Endodermal cell (in vitro differentiated cells): ENCODE data around the gene NDUFAF7. TPM values are rescaled to one million over a fixed set of nuclear protein-coding genes. Genes with fewer than 3 reads are reported as not detected.

ENCODE experiments used
- DNase-seq: peaks from one replicate; pipeline ENCODE4 v3.0.0-alpha.2; 2017
- H3K27ac ChIP-seq: 2 replicates; pipeline ENCODE4 v1.5.1; 2013; ENCODE audit warnings: mild to moderate bottlenecking, low read depth, low read length, moderate library complexity
- H3K27me3 ChIP-seq: 2 replicates; pipeline ENCODE4 v1.6.1; 2013; ENCODE audit warnings: mild to moderate bottlenecking, low read length, moderate library complexity; ENCODE audit not compliant: insufficient read depth, control insufficient read depth, poor library complexity, severe bottlenecking
- H3K36me3 ChIP-seq: 2 replicates; pipeline ENCODE4 v1.7.0; 2013; ENCODE audit warnings: mild to moderate bottlenecking, low read length, moderate library complexity; ENCODE audit not compliant: control insufficient read depth, insufficient read depth
- H3K4me1 ChIP-seq: one replicate; pipeline ENCODE4 v1.7.0; 2013; ENCODE audit warnings: low read length; ENCODE audit not compliant: control insufficient read depth, insufficient read depth
- H3K4me3 ChIP-seq: 2 replicates; pipeline ENCODE4 v1.5.1; 2013; ENCODE audit warnings: mild to moderate bottlenecking, low read length, moderate library complexity
- H3K9ac ChIP-seq: 2 replicates; pipeline ENCODE4 v1.6.1; 2013; ENCODE audit warnings: mild to moderate bottlenecking, low read length, moderate library complexity; ENCODE audit not compliant: poor library complexity, severe bottlenecking; ENCODE audit errors: extremely low read depth
- H3K9me3 ChIP-seq: 2 replicates; pipeline ENCODE4 v1.6.1; 2013; ENCODE audit warnings: mild to moderate bottlenecking, low read length, moderate library complexity; ENCODE audit not compliant: control insufficient read depth
- H3K27ac Mint-ChIP-seq: 2 replicates; pipeline ENCODE4 v1.8.0; 2020; ENCODE audit warnings: mixed read lengths
- H3K27me3 Mint-ChIP-seq: 2 replicates; pipeline ENCODE4 v1.8.0; 2021; ENCODE audit warnings: mild to moderate bottlenecking, mixed read lengths; ENCODE audit not compliant: insufficient read depth
- H3K36me3 Mint-ChIP-seq: 2 replicates; pipeline ENCODE4 v1.8.0; 2020; ENCODE audit warnings: low read depth, mixed read lengths
- H3K4me1 Mint-ChIP-seq: 2 replicates; pipeline ENCODE4 v1.8.0; 2020; ENCODE audit warnings: mixed read lengths
- H3K4me3 Mint-ChIP-seq: 2 replicates; pipeline ENCODE4 v1.8.0; 2020; ENCODE audit warnings: mild to moderate bottlenecking, moderate library complexity, mixed read lengths
- H3K9me3 Mint-ChIP-seq: 2 replicates; pipeline ENCODE4 v1.8.0; 2020; ENCODE audit warnings: mild to moderate bottlenecking, mixed read lengths
- CTCF ChIP-seq: fragments of 200-600 bp; sonication (generic); conservative IDR thresholded peaks from 2 replicates; pipeline ENCODE4 v1.5.0; 2021; ENCODE audit warnings: antibody characterized with exemption, mild to moderate bottlenecking
- WGBS, 2 experiments: methylation state at CpG; one replicate each; pipeline versions ENCODE4 v1.1.5 to v1.1.7; 2013; ENCODE audit warnings: missing lambda C conversion rate in 2 of 2, mixed read lengths in 1 of 2; ENCODE audit not compliant: insufficient coverage in 1 of 2, insufficient read length in 1 of 2; 5-methylcytosine and 5-hydroxymethylcytosine counted together
- total RNA-seq, 2 donors: library from RNA; stranded (reverse); fragmentation: NEBNext Ultra II Directional in 1 of 2; extraction: Animal tissue kit (Norgen Biotek cat#: 25700) in 1 of 2; gene quantifications; 2 replicates in 1 of 2; 3 replicates in 1 of 2; pipeline ENCODE4 v1.2.1, GENCODE V29; 2021

The NDUFAF7 gene
- total RNA-seq, 2 donors from 2014 or later: 41.4 to 54.4 TPM

DNA sequence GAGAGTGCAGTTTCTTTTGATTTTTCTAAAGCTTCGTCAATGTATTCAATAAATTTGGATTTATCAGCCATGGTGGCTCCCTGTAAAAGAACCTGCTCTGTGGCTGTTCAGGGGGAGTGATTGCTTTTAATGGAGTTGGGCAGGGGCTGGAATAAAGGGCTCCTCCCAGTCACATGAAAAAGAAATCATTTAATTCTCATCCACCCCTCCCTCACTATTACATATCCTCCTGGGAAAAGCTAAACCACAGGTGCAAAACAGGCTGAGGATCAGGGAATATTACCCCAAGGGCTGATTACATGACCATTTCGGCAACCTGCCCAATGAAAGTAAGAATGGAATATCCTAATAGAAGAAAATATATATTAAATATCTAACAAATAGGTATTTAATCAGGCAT lies 42.9 kb upstream of the NDUFAF7 start, which contains the start of gene SULT6B1:
TSS of gene SULT6B1 (minus strand) at position 101 of the 400 bp plus-strand sequence. CDS start at position 71, 30 bp downstream.
- H3K9ac ChIP-seq: no peak within 1 kb of the TSS
- no peak for DNase-seq
- Mint-ChIP-seq H3K4me1 (peaks cover 31% of the 10 kb centered on the region), H3K27me3 (no peaks in the 10 kb centered on the region), H3K27ac (peak within 1 kb of the TSS; percentile 87), H3K9me3 (no peaks in the 10 kb centered on the region), H3K4me3 (no peak within 1 kb of the TSS), H3K36me3 (no peaks in the 10 kb centered on the region)
- WGBS, 2 experiments: 98 to 100% methylated on average over 1 to 2 of the region's 2 CpGs
- no peak for TF ChIP-seq CTCF
- no peaks in the 10 kb centered on the region for H3K27me3 ChIP-seq
- H3K27ac ChIP-seq: no peak within 1 kb of the TSS
- peaks cover 11% of the 10 kb centered on the region for H3K4me1 ChIP-seq
- H3K36me3 ChIP-seq: no peaks in the 10 kb centered on the region
- H3K4me3 ChIP-seq: no peak within 1 kb of the TSS
- no peaks in the 10 kb centered on the region for H3K9me3 ChIP-seq

DNA sequence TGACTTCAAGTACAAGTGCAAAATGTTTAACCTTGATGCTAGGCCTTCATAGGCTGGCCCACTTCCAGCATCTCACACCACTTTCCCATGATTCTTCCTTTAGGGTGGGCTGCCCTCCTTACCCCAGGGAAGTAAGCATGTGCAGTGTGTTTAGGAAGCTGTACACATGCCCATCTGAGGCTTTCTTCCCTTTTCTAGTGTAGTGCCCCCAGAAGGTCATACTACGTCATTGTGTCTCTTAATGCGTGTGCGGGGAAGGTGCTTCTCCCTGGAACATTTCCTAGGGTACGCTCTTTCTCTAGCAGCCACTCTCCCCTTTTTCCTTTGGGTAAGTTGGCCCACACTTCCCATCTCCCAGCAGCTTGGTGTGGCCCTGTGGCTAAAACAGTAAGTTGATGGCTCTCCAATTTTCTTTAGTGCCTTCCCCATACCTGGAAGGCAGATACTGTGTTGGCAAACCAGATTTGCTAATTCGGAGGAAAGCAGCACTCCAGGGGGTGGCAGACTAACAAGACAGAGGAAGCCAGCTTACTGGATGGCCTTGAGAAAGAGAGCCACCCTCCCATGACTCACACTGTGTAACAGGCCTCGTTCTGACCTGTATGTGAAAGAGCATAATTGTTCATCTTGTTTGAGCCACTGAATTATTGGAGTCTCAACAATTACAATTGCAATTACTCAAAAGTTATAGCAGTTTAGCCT lies 41.9 kb upstream of the NDUFAF7 start:
- peak; percentile 52 for TF ChIP-seq CTCF
- Histone ChIP-seq H3K27me3 (no peaks in the 10 kb centered on the region), H3K4me1 (peaks cover 11% of the 10 kb centered on the region), H3K9ac (no peak overlapping the region), H3K27ac (no peak overlapping the region), H3K9me3 (no peaks in the 10 kb centered on the region), H3K4me3 (no peak overlapping the region), H3K36me3 (no peaks in the 10 kb centered on the region)
- H3K27me3 Mint-ChIP-seq: no peaks in the 10 kb centered on the region
- no peaks in the 10 kb centered on the region for H3K36me3 Mint-ChIP-seq
- peaks cover 31% of the 10 kb centered on the region for H3K4me1 Mint-ChIP-seq
- H3K9me3 Mint-ChIP-seq: no peaks in the 10 kb centered on the region
- no peak overlapping the region for H3K4me3 Mint-ChIP-seq
- DNase-seq: peak; percentile 93
- 70 to 71% methylated on average over 4 to 6 of the region's 6 CpGs for WGBS, 2 experiments
- H3K27ac Mint-ChIP-seq: peak overlapping the region; percentile 87

- no peaks in the 10 kb centered on the region for H3K9me3 Mint-ChIP-seq
- Histone ChIP-seq H3K9me3 (no peaks in the 10 kb centered on the region), H3K36me3 (no peaks in the 10 kb centered on the region), H3K27me3 (no peaks in the 10 kb centered on the region), H3K27ac (no peak overlapping the region), H3K4me3 (no peak overlapping the region), H3K4me1 (peaks cover 11% of the 10 kb centered on the region), H3K9ac (no peak overlapping the region)
- H3K27me3 Mint-ChIP-seq: no peaks in the 10 kb centered on the region
- TF ChIP-seq CTCF: no peak
- H3K4me1 Mint-ChIP-seq: peaks cover 31% of the 10 kb centered on the region
- 75 to 90% methylated on average over 2 to 4 of the region's 4 CpGs for WGBS, 2 experiments
- no peak overlapping the region for H3K4me3 Mint-ChIP-seq
- H3K27ac Mint-ChIP-seq: peak overlapping the region; percentile 87
- no peak for DNase-seq
- no peaks in the 10 kb centered on the region for H3K36me3 Mint-ChIP-seq
Measured at GRCh38 chr2:37190290-37190689, 41.2 kb upstream of the NDUFAF7 start.
